NT2/D1 (cell line): ENCODE results near the gene GATM.

ENCODE experiments used
- DNase-seq: peaks from one replicate; pipeline ENCODE4 v3.0.0-alpha.2; 2011; ENCODE audit warnings: low read depth, low spot score
- H3K27me3 ChIP-seq: 2 replicates; pipeline ENCODE4 v1.6.0; 2011; ENCODE audit warnings: mild to moderate bottlenecking; ENCODE audit not compliant: insufficient read length, insufficient read depth
- H3K36me3 ChIP-seq: 2 replicates; pipeline ENCODE4 v1.6.1; 2011; ENCODE audit warnings: mild to moderate bottlenecking, low read length, mixed read lengths; ENCODE audit not compliant: insufficient read depth, insufficient read length
- H3K4me1 ChIP-seq: 2 replicates; pipeline ENCODE4 v1.5.1; 2011; ENCODE audit not compliant: insufficient read depth, insufficient read length
- H3K4me3 ChIP-seq: 2 replicates; pipeline ENCODE4 v1.5.1; 2011; ENCODE audit warnings: low read depth; ENCODE audit not compliant: insufficient read length
- H3K9ac ChIP-seq: 2 replicates; pipeline ENCODE4 v1.6.0; 2011; ENCODE audit warnings: low read depth; ENCODE audit not compliant: insufficient read length
- H3K9me3 ChIP-seq: 2 replicates; pipeline ENCODE4 v1.5.1; 2011; ENCODE audit warnings: mild to moderate bottlenecking, low read length; ENCODE audit not compliant: insufficient read depth
- SUZ12 ChIP-seq: IDR thresholded peaks from 2 replicates; pipeline ENCODE4 v1.6.1; 2011; ENCODE audit not compliant: insufficient read length, insufficient read depth; ENCODE audit errors: extremely low read depth
- YY1 ChIP-seq: IDR thresholded peaks from 2 replicates; pipeline ENCODE4 v1.6.1; 2011; ENCODE audit not compliant: insufficient read length, insufficient read depth
- ZNF274 ChIP-seq: IDR thresholded peaks from 2 replicates; pipeline ENCODE4 v1.6.1; 2011; ENCODE audit warnings: mild to moderate bottlenecking, low read depth, low read length

The GATM gene

GRCh38 chr15:45397116-45397665 lies 18.8 kb upstream of the GATM start:
- no peak for DNase-seq
- Histone ChIP-seq H3K36me3 (no peaks in the 10 kb centered on the region), H3K9me3 (no peaks in the 10 kb centered on the region), H3K9ac (no peak overlapping the region), H3K27me3 (no peaks in the 10 kb centered on the region), H3K4me1 (no peaks in the 10 kb centered on the region), H3K4me3 (no peak overlapping the region)
- TF ChIP-seq SUZ12 (no peak), ZNF274 (no peak), YY1 (no peak)

GRCh38 chr15:45395943-45396342 lies 17.6 kb upstream of the GATM start:
- no peaks in the 10 kb centered on the region for H3K9me3 ChIP-seq
- no peak for DNase-seq
- no peaks in the 10 kb centered on the region for H3K4me1 ChIP-seq
- H3K27me3 ChIP-seq, result no peaks in the 10 kb centered on the region
- no peak overlapping the region for H3K9ac ChIP-seq
- H3K36me3 ChIP-seq, result no peaks in the 10 kb centered on the region
- H3K4me3 ChIP-seq, result no peak overlapping the region
- no peak for TF ChIP-seq ZNF274
- no peak for TF ChIP-seq SUZ12
- no peak for TF ChIP-seq YY1

- H3K9ac ChIP-seq, result no peak overlapping the region
- no peak for DNase-seq
- no peaks in the 10 kb centered on the region for H3K36me3 ChIP-seq
- H3K4me3 ChIP-seq, result no peak overlapping the region
- H3K9me3 ChIP-seq, result no peaks in the 10 kb centered on the region
- H3K4me1 ChIP-seq, result no peaks in the 10 kb centered on the region
- TF ChIP-seq ZNF274 (no peak), YY1 (no peak)
- no peaks in the 10 kb centered on the region for H3K27me3 ChIP-seq
Measured at GRCh38 chr15:45394681-45395080, 16.3 kb upstream of the GATM start.

- no peaks in the 10 kb centered on the region for H3K27me3 ChIP-seq
- H3K9me3 ChIP-seq, result no peaks in the 10 kb centered on the region
- no peaks in the 10 kb centered on the region for H3K4me1 ChIP-seq
- no peak for DNase-seq
- H3K36me3 ChIP-seq, result no peaks in the 10 kb centered on the region
- no peak for TF ChIP-seq YY1
- no peak overlapping the region for H3K9ac ChIP-seq
- no peak overlapping the region for H3K4me3 ChIP-seq
Measured at GRCh38 chr15:45393851-45394250, 15.5 kb upstream of the GATM start.

GRCh38 chr15:45392584-45392855 lies 14.2 kb upstream of the GATM start:
- no peak for TF ChIP-seq ZNF274
- TF ChIP-seq SUZ12, result no peak
- TF ChIP-seq YY1, result no peak
- Histone ChIP-seq H3K27me3 (no peaks in the 10 kb centered on the region), H3K36me3 (no peaks in the 10 kb centered on the region), H3K4me1 (no peaks in the 10 kb centered on the region), H3K4me3 (no peak overlapping the region), H3K9me3 (no peaks in the 10 kb centered on the region), H3K9ac (no peak overlapping the region)
- DNase-seq, result no peak

GRCh38 chr15:45391746-45392583 lies 13.6 kb upstream of the GATM start:
- Histone ChIP-seq H3K4me1 (no peaks in the 10 kb centered on the region), H3K4me3 (no peak overlapping the region), H3K36me3 (no peaks in the 10 kb centered on the region), H3K27me3 (no peaks in the 10 kb centered on the region), H3K9me3 (no peaks in the 10 kb centered on the region), H3K9ac (no peak overlapping the region)
- TF ChIP-seq ZNF274 (no peak), SUZ12 (no peak), YY1 (no peak)
- no peak for DNase-seq

- no peaks in the 10 kb centered on the region for H3K9me3 ChIP-seq
- no peaks in the 10 kb centered on the region for H3K27me3 ChIP-seq
- H3K4me1 ChIP-seq, result no peaks in the 10 kb centered on the region
- TF ChIP-seq SUZ12, result no peak
- no peak for TF ChIP-seq YY1
- no peak for TF ChIP-seq ZNF274
- no peak overlapping the region for H3K9ac ChIP-seq
- H3K36me3 ChIP-seq, result no peaks in the 10 kb centered on the region
- H3K4me3 ChIP-seq, result no peak overlapping the region
- DNase-seq, result no peak
Measured at GRCh38 chr15:45389351-45389750, 11.0 kb upstream of the GATM start.
